ENCODE measurements around the gene NHS. TPM values are rescaled to one million over a fixed set of nuclear protein-coding genes. Genes with fewer than 3 reads are reported as not detected.

The NHS gene
- total RNA-seq, 4 donors from 2014 or later = 13.2 to 39.0 (median 31.5) TPM

- no peak overlapping the region for H3K4me3 ChIP-seq
- no peaks in the 10 kb centered on the region for H3K36me3 ChIP-seq
- 71 to 78% methylated on average over 1 to 3 of the region's 3 CpGs for WGBS, 2 donors
- no peak for DNase-seq (ENCODE audit: low spot score in 2 of 2)
- H3K27me3 ChIP-seq = no peaks in the 10 kb centered on the region
- H3K27ac ChIP-seq = no peak overlapping the region
- no peaks in the 10 kb centered on the region for H3K4me1 ChIP-seq
- TF ChIP-seq CTCF (IDR thresholded peaks at IDR 0.05) = no peak
- TF ChIP-seq POLR2A (IDR thresholded peaks at IDR 0.05) = no peak
- TF ChIP-seq EP300 (IDR thresholded peaks at IDR 0.05) = no peak
- no peaks in the 10 kb centered on the region for H3K9me3 ChIP-seq
Measured at GRCh38 chrX:17670874-17671273, 295.9 kb downstream of the NHS start.

- Histone ChIP-seq H3K4me1 (peaks cover 0 to 8% (median 0%) of the 10 kb centered on the region in 4 donors), H3K4me3 (no peak overlapping the region), H3K27me3 (no peaks in the 10 kb centered on the region), H3K9me3 (no peaks in the 10 kb centered on the region), H3K27ac (no peak overlapping the region), H3K36me3 (no peaks in the 10 kb centered on the region)
- no peak for TF ChIP-seq EP300 (IDR thresholded peaks at IDR 0.05)
- no peak for TF ChIP-seq POLR2A (IDR thresholded peaks at IDR 0.05)
- TF ChIP-seq CTCF (IDR thresholded peaks at IDR 0.05) = no peak
- 52 to 55% methylated on average over 2 of the region's 2 CpGs for WGBS, 2 donors
- DNase-seq (ENCODE audit: low spot score in 2 of 2) = no peak
Measured at GRCh38 chrX:17674601-17675000, 299.6 kb downstream of the NHS start.

- H3K4me3 ChIP-seq = no peak overlapping the region
- TF ChIP-seq POLR2A (IDR thresholded peaks at IDR 0.05) = no peak
- no peak for TF ChIP-seq EP300 (IDR thresholded peaks at IDR 0.05)
- TF ChIP-seq CTCF (IDR thresholded peaks at IDR 0.05) = no peak
- H3K27ac ChIP-seq = no peak overlapping the region
- no peak for DNase-seq (ENCODE audit: low spot score in 2 of 2)
- peaks cover 0 to 22% (median 0%) of the 10 kb centered on the region in 4 donors for H3K4me1 ChIP-seq
- no peaks in the 10 kb centered on the region for H3K36me3 ChIP-seq
- H3K27me3 ChIP-seq = no peaks in the 10 kb centered on the region
- no peaks in the 10 kb centered on the region for H3K9me3 ChIP-seq
Measured at GRCh38 chrX:17679261-17679660, 304.3 kb downstream of the NHS start.

- H3K36me3 ChIP-seq = no peaks in the 10 kb centered on the region
- H3K4me3 ChIP-seq = no peak overlapping the region
- H3K4me1 ChIP-seq = peaks cover 0 to 22% (median 0%) of the 10 kb centered on the region in 4 donors
- 48 to 53% methylated on average over 2 of the region's 2 CpGs for WGBS, 2 donors
- no peak for DNase-seq (ENCODE audit: low spot score in 2 of 2)
- no peak for TF ChIP-seq EP300 (IDR thresholded peaks at IDR 0.05)
- H3K27me3 ChIP-seq = no peaks in the 10 kb centered on the region
- no peak overlapping the region for H3K27ac ChIP-seq
- H3K9me3 ChIP-seq = no peaks in the 10 kb centered on the region
Measured at GRCh38 chrX:17679820-17680219, 304.8 kb downstream of the NHS start.

GRCh38 chrX:17680732-17681413 is 305.9 kb downstream of the NHS start:
- no peak overlapping the region for H3K27ac ChIP-seq
- no peaks in the 10 kb centered on the region for H3K27me3 ChIP-seq
- no peak for TF ChIP-seq CTCF (IDR thresholded peaks at IDR 0.05)
- TF ChIP-seq POLR2A (IDR thresholded peaks at IDR 0.05) = no peak
- TF ChIP-seq EP300 (IDR thresholded peaks at IDR 0.05) = no peak
- H3K9me3 ChIP-seq = no peaks in the 10 kb centered on the region
- H3K4me3 ChIP-seq = no peak overlapping the region
- 81 to 100% methylated on average over 1 of the region's 1 CpG for WGBS, 2 donors
- DNase-seq (ENCODE audit: low spot score in 2 of 2) = no peak
- H3K36me3 ChIP-seq = no peaks in the 10 kb centered on the region
- H3K4me1 ChIP-seq = peaks cover 0 to 22% (median 0%) of the 10 kb centered on the region in 4 donors
